Stomach (tissue), 4 donors: ENCODE measurements around the gene ATP8B2.

Experiments used
- CTCF ChIP-seq, 7 experiments: fragments of 450-650 bp in 4 of 7; fragments of 200-600 bp in 3 of 7; sonication (generic) in 3 of 7; IDR thresholded peaks; one replicate each; pipeline ENCODE4 v1.5.1; 2016 to 2019; ENCODE audit warnings: antibody characterized with exemption in 7 of 7, control low read depth in 2 of 7, mild to moderate bottlenecking in 1 of 7
- EP300 ChIP-seq: sonication (generic); formaldehyde crosslinking; IDR thresholded peaks from one replicate; pipeline ENCODE4 v1.6.1; 2017; ENCODE audit warnings: antibody characterized with exemption

- no peak for TF ChIP-seq CTCF (IDR thresholded peaks at IDR 0.05)
- TF ChIP-seq EP300 = no peak
These were observed 28.6 kb downstream of the ATP8B2 start for GRCh38 chr1:154353966-154354365.
